Measurements from ENCODE around the gene MRPS15. TPM values are rescaled to one million over a fixed set of nuclear protein-coding genes. Genes with fewer than 3 reads are reported as not detected.

The MRPS15 gene
- total RNA-seq, 1 donor from 2014 or later = 70.9 TPM

- Histone ChIP-seq H4K20me1 (ENCODE audit: insufficient read depth, low read length) (no peaks in the 10 kb centered on the region), H2AFZ (ENCODE audit: low read depth, low read length) (no peak overlapping the region), H3K79me2 (ENCODE audit: insufficient read depth, low read length) (no peaks in the 10 kb centered on the region), H3K4me2 (ENCODE audit: low read length) (no peak overlapping the region), H3K27me3 (ENCODE audit: insufficient read depth, low read length) (no peaks in the 10 kb centered on the region), H3K4me3 (ENCODE audit: insufficient read depth, low read depth, low read length) (no peak overlapping the region), H3K4me1 (ENCODE audit: insufficient read depth, low read length) (peaks cover 5% of the 10 kb centered on the region), H3K36me3 (ENCODE audit: insufficient read depth, low read length) (no peaks in the 10 kb centered on the region), H3K9ac (ENCODE audit: low read length) (no peak overlapping the region), H3K9me3 (ENCODE audit: insufficient read depth, low read depth, low read length) (no peaks in the 10 kb centered on the region), H3K27ac (ENCODE audit: low read depth, low read length) (no peak overlapping the region)
- H3K27ac Mint-ChIP-seq (ENCODE audit: unreplicated experiment) = no peak overlapping the region
- no peak for DNase-seq (ENCODE audit: low read depth)
- H3K4me3 Mint-ChIP-seq (ENCODE audit: unreplicated experiment) = no peak overlapping the region
- peaks cover 6% of the 10 kb centered on the region for H3K36me3 Mint-ChIP-seq (ENCODE audit: low read depth, unreplicated experiment)
- peaks cover 4% of the 10 kb centered on the region for H3K9me3 Mint-ChIP-seq (ENCODE audit: unreplicated experiment)
- TF ChIP-seq CTCF (IDR thresholded peaks at IDR 0.05; ENCODE audit: insufficient read depth, low read depth, low read length) (no peak), EZH2 (IDR thresholded peaks at IDR 0.05; ENCODE audit: insufficient read depth, low read length) (no peak)
- H3K27me3 Mint-ChIP-seq (ENCODE audit: low read depth, unreplicated experiment) = no peaks in the 10 kb centered on the region
- no peak for FAIRE-seq
- H3K4me1 Mint-ChIP-seq (ENCODE audit: low read depth, unreplicated experiment) = peaks cover 6% of the 10 kb centered on the region
These were observed 57.7 kb downstream of the MRPS15 start for GRCh38 chr1:36406440-36406839.

Other genes with a start within 250 kb of the MRPS15 start
- gene THRAP3, start 239.9 kb downstream of the MRPS15 start, total RNA-seq = 109 and 110 TPM in 2 replicates
- 13.6 and 16.3 TPM in 2 replicates for gene SH3D21, start 158.0 kb downstream of the MRPS15 start, total RNA-seq
- gene EVA1B, start 140.7 kb downstream of the MRPS15 start, total RNA-seq = 57.3 and 63.0 TPM in 2 replicates
- gene STK40, start 78.5 kb downstream of the MRPS15 start, total RNA-seq = 69.6 and 71.1 TPM in 2 replicates
- gene LSM10, start 66.5 kb downstream of the MRPS15 start, total RNA-seq = 48.9 and 53.5 TPM in 2 replicates
- gene OSCP1, start 13.9 kb downstream of the MRPS15 start, total RNA-seq = 4.2 and 6.3 TPM in 2 replicates
- gene CSF3R, start 18.5 kb upstream of the MRPS15 start, total RNA-seq = 0.20 and 0.22 TPM in 2 replicates